GM12873 (cell line): ENCODE results near the gene SEH1L.

Experiments used
- TF ChIP-seq, protein P1 (sequence below): IDR thresholded peaks from 2 replicates; pipeline ENCODE4 v1.5.1; 2012; ENCODE audit warnings: low read depth, mild to moderate bottlenecking, moderate library complexity, low read length, control low read depth; ENCODE audit not compliant: insufficient read depth; ENCODE audit errors: missing control alignments

SEH1L gene

DNA sequence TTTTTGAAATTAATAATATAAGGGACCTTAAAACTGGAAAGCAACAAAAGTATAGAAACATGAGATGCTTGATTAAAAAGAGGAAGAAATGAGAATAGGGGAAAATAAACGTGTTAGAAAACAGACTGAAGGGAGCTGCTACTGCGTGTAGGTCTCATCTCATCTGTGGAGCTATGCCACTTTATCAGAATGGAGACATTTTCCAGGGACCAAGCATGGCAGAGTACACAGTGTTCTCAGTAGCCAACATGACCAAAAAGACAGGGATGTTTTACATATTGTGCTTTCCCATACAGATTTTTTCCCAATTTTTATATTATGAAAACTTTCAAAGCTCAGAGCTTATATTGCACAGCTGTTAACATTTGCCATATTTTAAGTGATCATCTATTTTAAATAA is 66.4 kb downstream of the SEH1L start:
- TF ChIP-seq, protein P1, sequence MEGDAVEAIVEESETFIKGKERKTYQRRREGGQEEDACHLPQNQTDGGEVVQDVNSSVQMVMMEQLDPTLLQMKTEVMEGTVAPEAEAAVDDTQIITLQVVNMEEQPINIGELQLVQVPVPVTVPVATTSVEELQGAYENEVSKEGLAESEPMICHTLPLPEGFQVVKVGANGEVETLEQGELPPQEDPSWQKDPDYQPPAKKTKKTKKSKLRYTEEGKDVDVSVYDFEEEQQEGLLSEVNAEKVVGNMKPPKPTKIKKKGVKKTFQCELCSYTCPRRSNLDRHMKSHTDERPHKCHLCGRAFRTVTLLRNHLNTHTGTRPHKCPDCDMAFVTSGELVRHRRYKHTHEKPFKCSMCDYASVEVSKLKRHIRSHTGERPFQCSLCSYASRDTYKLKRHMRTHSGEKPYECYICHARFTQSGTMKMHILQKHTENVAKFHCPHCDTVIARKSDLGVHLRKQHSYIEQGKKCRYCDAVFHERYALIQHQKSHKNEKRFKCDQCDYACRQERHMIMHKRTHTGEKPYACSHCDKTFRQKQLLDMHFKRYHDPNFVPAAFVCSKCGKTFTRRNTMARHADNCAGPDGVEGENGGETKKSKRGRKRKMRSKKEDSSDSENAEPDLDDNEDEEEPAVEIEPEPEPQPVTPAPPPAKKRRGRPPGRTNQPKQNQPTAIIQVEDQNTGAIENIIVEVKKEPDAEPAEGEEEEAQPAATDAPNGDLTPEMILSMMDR, result no peak

DNA sequence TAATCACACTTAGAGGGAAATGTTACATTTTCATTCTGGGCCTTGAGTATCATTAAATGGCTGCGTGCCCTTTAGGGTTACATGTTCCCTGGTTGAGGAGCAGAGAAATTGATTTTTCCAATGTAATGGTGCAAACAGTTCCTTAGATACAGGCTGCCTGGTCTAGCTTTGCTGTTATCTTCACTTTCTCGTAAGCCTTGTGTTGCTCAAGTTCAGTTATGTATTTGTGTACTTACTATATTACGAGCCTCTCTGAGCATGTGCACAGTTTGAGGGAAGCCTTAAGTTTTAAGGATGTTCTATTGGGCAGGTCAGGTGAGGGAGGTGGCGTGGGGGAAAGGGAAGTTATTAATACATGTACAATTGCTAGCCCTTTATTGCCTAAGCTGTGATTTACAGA is 67.0 kb downstream of the SEH1L start:
- TF ChIP-seq, protein P1, result no peak

DNA sequence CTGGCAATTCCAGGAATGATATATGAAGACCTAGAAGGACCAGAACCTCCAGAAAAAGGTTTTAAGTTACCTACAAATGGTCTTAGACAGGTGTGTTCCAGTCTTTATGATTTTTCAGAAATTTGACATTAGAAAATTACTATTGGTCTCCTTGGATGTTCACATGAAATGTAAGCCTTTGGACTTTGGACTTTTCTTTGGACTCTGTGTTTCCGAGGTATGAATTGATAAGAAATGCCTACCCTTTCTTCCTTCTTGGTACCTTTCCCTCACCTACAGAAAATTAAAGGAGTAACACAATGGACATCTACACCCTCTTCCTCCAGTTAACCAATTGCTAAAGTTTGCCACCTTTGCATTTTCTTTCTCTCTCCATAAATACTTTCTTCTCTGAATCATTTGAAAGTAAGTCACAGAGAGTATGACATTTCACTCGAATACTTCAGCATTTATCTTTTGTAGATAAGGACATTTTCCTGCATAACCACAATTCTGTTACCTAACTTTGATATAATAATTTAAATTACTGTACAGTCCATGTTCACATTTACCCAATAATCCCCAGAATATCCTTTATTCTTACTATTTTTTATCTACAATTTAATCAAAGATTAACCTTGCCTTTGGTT is 69.5 kb downstream of the SEH1L start:
- TF ChIP-seq, protein P1, result no peak

DNA sequence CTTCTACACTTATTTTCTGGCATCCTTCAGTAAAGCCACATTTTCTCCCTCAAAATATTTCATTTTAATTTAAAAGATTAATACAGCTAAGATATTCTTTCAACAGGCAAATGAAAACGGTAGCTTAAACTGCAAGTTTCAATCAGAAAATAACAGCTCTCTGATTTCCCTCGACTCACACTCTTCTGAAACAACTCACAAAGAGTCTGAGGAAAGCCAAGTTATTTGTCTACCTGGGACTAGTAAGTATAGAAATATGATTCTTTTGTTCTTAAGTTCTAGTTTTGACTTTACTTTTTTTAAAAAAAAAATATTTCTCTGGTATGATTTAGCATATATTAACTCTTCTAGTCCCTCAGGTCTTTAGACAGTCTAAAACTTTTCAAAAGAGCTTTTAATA is 70.6 kb downstream of the SEH1L start:
- TF ChIP-seq, protein P1, result no peak

DNA sequence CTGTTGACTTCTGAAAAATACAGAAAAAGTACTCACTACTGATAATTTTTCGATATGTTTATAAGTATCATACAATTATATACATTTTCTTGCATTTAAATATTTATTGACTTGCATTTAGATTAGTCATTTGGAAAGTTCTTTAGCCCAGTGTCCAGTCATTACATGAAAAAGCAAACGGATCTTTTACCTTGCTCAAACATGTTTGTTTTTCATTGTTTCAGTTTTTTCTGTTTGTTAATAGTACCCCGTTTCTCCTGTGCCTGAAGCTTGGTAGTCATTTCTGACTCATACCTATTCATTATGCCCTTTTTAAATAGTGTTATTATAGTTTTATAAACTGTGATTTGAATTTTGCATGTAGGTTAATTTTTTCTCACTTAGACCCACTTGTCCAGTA is 71.5 kb downstream of the SEH1L start:
- TF ChIP-seq, protein P1, result no peak

DNA sequence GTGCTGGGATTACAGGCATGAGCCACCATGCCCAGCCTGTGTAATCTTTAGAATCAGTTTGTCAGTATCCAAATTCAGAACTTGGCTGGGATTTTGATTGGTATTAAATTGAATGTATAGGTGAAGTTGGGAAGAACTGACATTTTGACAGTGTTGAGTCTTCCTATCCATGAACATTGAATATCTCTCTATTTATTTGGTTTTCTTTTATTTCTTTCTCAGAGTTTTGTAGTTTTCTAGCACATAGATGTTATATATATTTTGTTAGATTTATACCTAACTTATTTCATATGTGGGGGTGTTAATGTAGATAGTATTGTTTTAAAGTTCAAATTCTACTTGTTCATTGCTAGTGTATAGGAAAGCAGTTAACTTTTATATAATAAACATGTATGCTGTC is 74.8 kb downstream of the SEH1L start:
- TF ChIP-seq, protein P1, result no peak

DNA sequence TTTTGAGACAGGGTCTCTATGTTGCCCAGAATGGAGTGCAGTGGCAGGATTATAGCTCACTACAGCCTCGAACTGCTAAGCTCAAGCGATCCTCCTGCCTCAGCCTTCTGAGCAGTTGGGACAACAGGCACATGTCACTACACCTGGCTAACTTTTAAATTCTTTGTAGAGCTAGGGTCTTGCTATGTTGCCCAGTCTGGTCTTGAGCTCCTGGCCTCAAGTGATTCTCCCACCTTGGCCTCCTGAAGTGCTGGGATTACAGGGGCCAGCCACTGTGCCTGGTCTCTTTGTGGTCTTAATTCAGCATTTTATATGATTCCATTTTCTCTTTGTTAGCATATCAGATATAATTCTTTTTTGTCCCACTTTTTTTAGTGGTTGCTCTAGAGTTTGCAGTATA is 77.4 kb downstream of the SEH1L start:
- TF ChIP-seq, protein P1, result no peak
